ENCODE data around the gene HAND2.

HAND2 gene

DNA sequence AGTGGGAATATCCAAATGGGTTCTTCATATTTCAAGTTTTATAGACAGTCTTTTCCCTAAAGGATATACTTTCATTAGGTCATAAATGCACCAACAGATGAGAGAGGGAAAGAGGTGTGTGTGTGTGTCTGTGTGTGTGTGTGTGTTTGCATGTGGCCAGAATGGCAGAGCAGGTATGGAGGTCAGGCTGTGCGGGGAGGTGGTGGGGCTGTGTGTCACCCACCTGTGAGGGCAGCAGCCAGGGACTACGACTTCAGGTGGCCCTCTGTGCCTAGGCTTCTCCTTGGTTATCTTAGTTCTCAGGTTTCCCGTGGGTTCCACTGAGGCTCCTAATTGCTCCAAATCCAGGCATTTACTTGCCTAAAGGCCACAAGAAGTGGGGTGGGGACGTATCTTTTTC is 14.6 kb downstream of the HAND2 start:
- H3K4me2 ChIP-seq (ENCODE audit: low read depth, low read length, poor library complexity, severe bottlenecking) = no peak overlapping the region
- H3K27me3 ChIP-seq (ENCODE audit: insufficient read depth, low read length, poor library complexity, severe bottlenecking) = no peaks in the 10 kb centered on the region
- no peak overlapping the region for H2AFZ ChIP-seq (ENCODE audit: low read length)
- H3K79me2 ChIP-seq (ENCODE audit: insufficient read depth, low read length) = no peaks in the 10 kb centered on the region
- no peaks in the 10 kb centered on the region for H3K4me1 ChIP-seq (ENCODE audit: insufficient read depth, low read length, poor library complexity, severe bottlenecking)
- H3K4me3 ChIP-seq (ENCODE audit: low read length, poor library complexity, severe bottlenecking) = no peak overlapping the region
- TF ChIP-seq EZH2phosphoT487 (IDR thresholded peaks at IDR 0.05; ENCODE audit: borderline replicate concordance) = no peak
- TF ChIP-seq, protein P1, sequence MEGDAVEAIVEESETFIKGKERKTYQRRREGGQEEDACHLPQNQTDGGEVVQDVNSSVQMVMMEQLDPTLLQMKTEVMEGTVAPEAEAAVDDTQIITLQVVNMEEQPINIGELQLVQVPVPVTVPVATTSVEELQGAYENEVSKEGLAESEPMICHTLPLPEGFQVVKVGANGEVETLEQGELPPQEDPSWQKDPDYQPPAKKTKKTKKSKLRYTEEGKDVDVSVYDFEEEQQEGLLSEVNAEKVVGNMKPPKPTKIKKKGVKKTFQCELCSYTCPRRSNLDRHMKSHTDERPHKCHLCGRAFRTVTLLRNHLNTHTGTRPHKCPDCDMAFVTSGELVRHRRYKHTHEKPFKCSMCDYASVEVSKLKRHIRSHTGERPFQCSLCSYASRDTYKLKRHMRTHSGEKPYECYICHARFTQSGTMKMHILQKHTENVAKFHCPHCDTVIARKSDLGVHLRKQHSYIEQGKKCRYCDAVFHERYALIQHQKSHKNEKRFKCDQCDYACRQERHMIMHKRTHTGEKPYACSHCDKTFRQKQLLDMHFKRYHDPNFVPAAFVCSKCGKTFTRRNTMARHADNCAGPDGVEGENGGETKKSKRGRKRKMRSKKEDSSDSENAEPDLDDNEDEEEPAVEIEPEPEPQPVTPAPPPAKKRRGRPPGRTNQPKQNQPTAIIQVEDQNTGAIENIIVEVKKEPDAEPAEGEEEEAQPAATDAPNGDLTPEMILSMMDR (conservative IDR thresholded peaks at IDR 0.05; ENCODE audit: low read length) = no peak
- no peaks in the 10 kb centered on the region for H4K20me1 ChIP-seq (ENCODE audit: insufficient read depth, low read length, poor library complexity, severe bottlenecking)
- H3K9ac ChIP-seq (ENCODE audit: low read depth, low read length, poor library complexity, severe bottlenecking) = no peak overlapping the region
- H3K9me3 ChIP-seq (ENCODE audit: insufficient read depth, low read depth, low read length) = no peaks in the 10 kb centered on the region
- H3K9me2 ChIP-seq (replicated peaks; ENCODE audit: low read depth, low read length) = no peaks in the 10 kb centered on the region
- no peaks in the 10 kb centered on the region for H3F3A ChIP-seq (ENCODE audit: low read depth)
- H3K36me3 ChIP-seq (ENCODE audit: insufficient read depth, low read length) = no peaks in the 10 kb centered on the region

DNA sequence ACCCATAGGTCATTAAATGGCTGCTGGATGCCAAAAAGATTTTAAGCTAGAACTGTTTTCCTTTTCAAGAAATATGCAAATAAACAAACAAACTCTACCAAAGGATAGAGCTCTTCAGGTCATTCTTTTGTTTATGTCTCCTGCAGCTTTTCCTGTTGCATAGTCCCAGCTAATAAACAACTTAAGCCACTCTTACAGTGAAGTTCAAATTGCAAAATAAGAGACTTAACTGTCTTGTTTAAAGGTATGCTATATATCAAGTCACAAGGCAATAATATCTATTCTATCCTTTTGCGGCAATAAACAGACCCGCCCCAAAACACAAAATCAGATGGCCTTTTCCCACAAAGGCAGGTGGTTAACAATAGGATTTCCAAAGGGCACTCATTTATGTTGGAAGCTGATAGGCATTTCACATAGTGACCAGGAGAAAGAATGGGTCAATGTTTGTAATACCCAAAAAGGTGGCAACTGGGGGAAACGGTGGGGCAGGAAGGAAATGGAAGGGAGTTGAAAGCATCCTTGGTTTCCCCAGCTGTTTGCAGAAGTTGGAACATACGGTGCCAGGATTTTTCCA is 15.3 kb downstream of the HAND2 start:
- no peaks in the 10 kb centered on the region for H3F3A ChIP-seq (ENCODE audit: low read depth)
- H3K9me3 ChIP-seq (ENCODE audit: insufficient read depth, low read depth, low read length) = no peaks in the 10 kb centered on the region
- H3K27me3 ChIP-seq (ENCODE audit: insufficient read depth, low read length, poor library complexity, severe bottlenecking) = no peaks in the 10 kb centered on the region
- no peak overlapping the region for H3K4me2 ChIP-seq (ENCODE audit: low read depth, low read length, poor library complexity, severe bottlenecking)
- H3K79me2 ChIP-seq (ENCODE audit: insufficient read depth, low read length) = no peaks in the 10 kb centered on the region
- H3K4me3 ChIP-seq (ENCODE audit: low read length, poor library complexity, severe bottlenecking) = no peak overlapping the region
- no peak for TF ChIP-seq EZH2phosphoT487 (IDR thresholded peaks at IDR 0.05; ENCODE audit: borderline replicate concordance)
- TF ChIP-seq, protein P1 (conservative IDR thresholded peaks at IDR 0.05; ENCODE audit: low read length) = no peak
- no peaks in the 10 kb centered on the region for H3K36me3 ChIP-seq (ENCODE audit: insufficient read depth, low read length)
- no peaks in the 10 kb centered on the region for H4K20me1 ChIP-seq (ENCODE audit: insufficient read depth, low read length, poor library complexity, severe bottlenecking)
- no peaks in the 10 kb centered on the region for H3K9me2 ChIP-seq (replicated peaks; ENCODE audit: low read depth, low read length)
- H2AFZ ChIP-seq (ENCODE audit: low read length) = no peak overlapping the region
- H3K9ac ChIP-seq (ENCODE audit: low read depth, low read length, poor library complexity, severe bottlenecking) = no peak overlapping the region
- no peaks in the 10 kb centered on the region for H3K4me1 ChIP-seq (ENCODE audit: insufficient read depth, low read length, poor library complexity, severe bottlenecking)

DNA sequence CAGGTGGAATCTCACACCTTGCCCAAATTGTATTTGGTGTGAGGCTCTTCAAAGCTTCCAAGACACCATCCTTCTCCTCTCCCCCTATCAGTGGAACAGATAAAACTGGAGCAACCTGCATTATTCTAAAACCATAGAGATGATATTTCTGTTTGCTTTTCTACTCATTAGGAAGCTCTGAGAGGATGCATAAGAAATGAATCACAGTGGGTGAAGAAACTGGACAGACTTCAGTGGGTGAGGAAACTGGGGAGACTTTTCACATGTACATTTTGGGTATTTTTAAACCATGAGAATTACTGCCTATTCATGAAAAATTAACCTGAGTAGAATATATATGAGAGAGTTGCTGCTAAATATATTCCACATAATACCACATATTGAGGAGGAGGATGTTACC is 16.4 kb downstream of the HAND2 start:
- Histone ChIP-seq H3F3A (ENCODE audit: low read depth) (no peaks in the 10 kb centered on the region), H3K4me1 (ENCODE audit: insufficient read depth, low read length, poor library complexity, severe bottlenecking) (no peaks in the 10 kb centered on the region), H3K27me3 (ENCODE audit: insufficient read depth, low read length, poor library complexity, severe bottlenecking) (no peaks in the 10 kb centered on the region), H3K36me3 (ENCODE audit: insufficient read depth, low read length) (no peaks in the 10 kb centered on the region), H3K79me2 (ENCODE audit: insufficient read depth, low read length) (no peaks in the 10 kb centered on the region), H2AFZ (ENCODE audit: low read length) (no peak overlapping the region), H3K9me3 (ENCODE audit: insufficient read depth, low read depth, low read length) (no peaks in the 10 kb centered on the region), H3K4me2 (ENCODE audit: low read depth, low read length, poor library complexity, severe bottlenecking) (no peak overlapping the region), H3K4me3 (ENCODE audit: low read length, poor library complexity, severe bottlenecking) (no peak overlapping the region), H3K9me2 (replicated peaks; ENCODE audit: low read depth, low read length) (no peaks in the 10 kb centered on the region), H4K20me1 (ENCODE audit: insufficient read depth, low read length, poor library complexity, severe bottlenecking) (no peaks in the 10 kb centered on the region), H3K9ac (ENCODE audit: low read depth, low read length, poor library complexity, severe bottlenecking) (no peak overlapping the region)
- no peak for TF ChIP-seq EZH2phosphoT487 (IDR thresholded peaks at IDR 0.05; ENCODE audit: borderline replicate concordance)
- TF ChIP-seq, protein P1 (conservative IDR thresholded peaks at IDR 0.05; ENCODE audit: low read length) = no peak

Data from Loucy (cell line).